ENCODE measurements around the gene FSIP1.

FSIP1 gene

DNA sequence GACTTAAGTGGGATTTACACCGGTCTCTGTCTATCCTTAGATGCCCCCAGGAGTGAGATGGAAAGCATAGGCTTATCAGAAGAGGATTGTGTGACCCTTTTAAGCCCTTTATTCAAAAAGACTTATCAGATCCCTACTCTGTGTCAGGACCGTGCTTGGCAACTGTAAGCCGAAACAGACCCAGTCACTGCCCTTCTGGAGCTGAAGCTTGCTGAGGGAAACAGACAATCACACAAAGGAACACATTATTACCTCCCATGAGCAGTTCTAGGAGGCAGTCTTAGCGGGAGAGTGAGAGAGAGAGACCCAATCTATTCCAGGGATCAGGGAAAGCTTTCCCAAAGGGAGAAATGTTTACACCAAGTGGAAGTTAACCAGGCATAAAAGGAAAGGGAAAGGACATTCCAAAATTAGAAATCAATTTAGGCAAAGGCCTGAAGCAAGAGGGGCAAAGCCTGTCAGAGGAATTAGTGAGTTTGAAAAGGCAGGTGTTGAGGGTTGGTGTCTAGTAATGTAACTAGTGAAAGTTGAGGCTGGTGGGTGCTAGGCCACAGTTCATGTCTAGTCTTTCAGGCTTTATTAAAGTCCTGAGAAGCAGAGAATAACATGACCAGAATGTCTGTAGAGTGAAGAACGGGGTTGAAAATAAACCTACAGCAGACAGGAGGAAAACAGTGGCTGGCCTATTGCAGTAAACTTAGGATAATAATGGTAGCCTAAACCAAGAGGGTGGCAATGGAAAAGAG is 115.1 kb downstream of the FSIP1 start:
- TF ChIP-seq REST (IDR thresholded peaks at IDR 0.05; ENCODE audit: insufficient read depth in 1 of 2, low read depth in 2 of 2, low read length in 2 of 2) (no peak), POLR2AphosphoS5 (IDR thresholded peaks at IDR 0.05; ENCODE audit: low read depth, low read length) (no peak), TAF1 (IDR thresholded peaks at IDR 0.05; ENCODE audit: borderline replicate concordance, insufficient read depth, low read length) (no peak), SIN3A (IDR thresholded peaks at IDR 0.05; ENCODE audit: borderline replicate concordance, insufficient read depth, low read length) (no peak), FOXP2 (optimal IDR thresholded peaks at IDR 0.05; ENCODE audit: borderline replicate concordance, extremely low read depth, extremely low read length, insufficient read depth) (no peak)

DNA sequence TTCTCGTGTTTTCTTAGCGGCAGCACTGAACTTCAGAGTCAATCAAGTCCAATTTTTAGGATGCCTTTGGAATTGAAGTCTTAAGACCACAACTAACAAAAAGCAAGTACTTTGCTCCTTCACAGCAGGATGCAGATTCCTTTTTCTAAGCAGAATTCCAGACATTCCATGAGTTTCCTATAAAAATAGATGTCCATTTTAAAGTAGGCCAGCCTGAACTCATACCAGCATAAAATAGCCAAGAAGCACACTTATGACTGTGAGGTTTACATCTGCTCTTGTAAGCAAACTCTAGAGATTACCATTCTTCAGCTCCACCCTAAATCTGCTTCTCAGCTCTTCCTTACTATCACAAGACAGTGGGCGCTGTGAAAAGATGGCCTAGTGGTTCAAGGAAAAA is 116.0 kb downstream of the FSIP1 start:
- TF ChIP-seq REST (IDR thresholded peaks at IDR 0.05; ENCODE audit: insufficient read depth in 1 of 2, low read depth in 2 of 2, low read length in 2 of 2) = no peak
- no peak for TF ChIP-seq SIN3A (IDR thresholded peaks at IDR 0.05; ENCODE audit: borderline replicate concordance, insufficient read depth, low read length)
- no peak for TF ChIP-seq FOXP2 (optimal IDR thresholded peaks at IDR 0.05; ENCODE audit: borderline replicate concordance, extremely low read depth, extremely low read length, insufficient read depth)
- TF ChIP-seq POLR2AphosphoS5 (IDR thresholded peaks at IDR 0.05; ENCODE audit: low read depth, low read length) = no peak
- TF ChIP-seq TAF1 (IDR thresholded peaks at IDR 0.05; ENCODE audit: borderline replicate concordance, insufficient read depth, low read length) = no peak

DNA sequence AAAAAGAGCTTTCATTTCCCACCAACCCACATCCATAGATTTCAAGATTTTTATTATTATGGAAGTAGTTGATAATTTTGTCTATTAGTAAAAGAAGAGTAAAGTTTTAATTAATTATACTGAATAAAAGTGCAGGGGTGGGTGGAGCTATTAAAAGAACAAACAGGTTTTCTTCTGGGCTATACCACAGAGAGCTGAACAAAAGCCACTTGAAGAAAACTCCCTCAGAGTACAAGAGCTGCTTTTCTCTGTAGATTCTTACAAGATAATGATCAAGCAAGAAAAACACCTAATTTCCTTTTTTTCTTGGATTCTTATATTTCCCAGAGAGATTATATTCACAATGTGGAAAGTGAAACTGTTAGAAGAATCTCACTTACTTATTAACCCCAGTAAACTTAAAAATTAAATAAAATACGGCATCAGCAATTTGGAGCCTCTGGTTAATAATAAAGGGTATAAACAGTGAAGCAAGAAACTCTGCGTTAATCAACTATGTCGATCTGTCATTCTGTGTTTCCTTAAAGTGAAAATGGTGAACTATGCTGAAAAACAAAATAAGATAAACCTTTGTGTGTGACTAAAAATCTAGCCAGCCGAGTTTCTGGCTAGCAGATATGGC is 116.9 kb downstream of the FSIP1 start:
- TF ChIP-seq FOXP2 (optimal IDR thresholded peaks at IDR 0.05; ENCODE audit: borderline replicate concordance, extremely low read depth, extremely low read length, insufficient read depth) (no peak), SIN3A (IDR thresholded peaks at IDR 0.05; ENCODE audit: borderline replicate concordance, insufficient read depth, low read length) (no peak), TAF1 (IDR thresholded peaks at IDR 0.05; ENCODE audit: borderline replicate concordance, insufficient read depth, low read length) (no peak), POLR2AphosphoS5 (IDR thresholded peaks at IDR 0.05; ENCODE audit: low read depth, low read length) (no peak), REST (IDR thresholded peaks at IDR 0.05; ENCODE audit: insufficient read depth in 1 of 2, low read depth in 2 of 2, low read length in 2 of 2) (no peak)

- no peak for TF ChIP-seq SIN3A (IDR thresholded peaks at IDR 0.05; ENCODE audit: borderline replicate concordance, insufficient read depth, low read length)
- TF ChIP-seq POLR2AphosphoS5 (IDR thresholded peaks at IDR 0.05; ENCODE audit: low read depth, low read length) = no peak
- no peak for TF ChIP-seq FOXP2 (optimal IDR thresholded peaks at IDR 0.05; ENCODE audit: borderline replicate concordance, extremely low read depth, extremely low read length, insufficient read depth)
- TF ChIP-seq TAF1 (IDR thresholded peaks at IDR 0.05; ENCODE audit: borderline replicate concordance, insufficient read depth, low read length) = no peak
- TF ChIP-seq REST (IDR thresholded peaks at IDR 0.05; ENCODE audit: insufficient read depth in 1 of 2, low read depth in 2 of 2, low read length in 2 of 2) = no peak
These were observed 118.9 kb downstream of the FSIP1 start for GRCh38 chr15:39663704-39664250.
